ENCODE measurements around the gene HRH4.

The HRH4 gene

DNA sequence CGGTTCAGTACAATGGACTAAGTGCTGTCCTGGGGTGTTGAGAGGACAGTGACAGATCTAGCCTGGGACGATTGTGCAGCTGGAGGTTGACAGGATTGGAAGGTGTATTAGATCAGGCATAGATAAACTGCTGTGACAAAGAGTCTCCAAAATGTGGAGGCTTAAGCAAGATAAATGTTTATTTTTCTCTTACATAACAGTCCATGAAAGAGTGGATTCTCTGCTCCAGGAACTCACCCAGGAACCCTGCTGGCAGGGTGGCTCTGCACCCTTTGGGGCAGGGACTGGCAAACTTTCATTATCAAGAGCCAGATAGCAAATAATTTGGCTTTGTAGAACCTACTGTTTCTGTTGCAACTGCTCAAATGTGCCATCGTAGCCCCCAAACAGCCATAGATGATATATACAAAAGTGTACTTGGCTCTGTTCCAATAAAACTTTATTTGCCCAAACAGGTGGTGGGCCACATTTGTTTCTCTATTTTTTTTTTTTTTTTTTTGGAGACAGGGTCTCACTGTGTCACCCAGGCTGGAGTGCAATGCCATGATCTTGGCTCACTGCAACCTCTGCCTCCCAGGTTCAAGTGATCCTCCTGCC is 9.7 kb downstream of the HRH4 start:
- DNase-seq, result no peak

DNA sequence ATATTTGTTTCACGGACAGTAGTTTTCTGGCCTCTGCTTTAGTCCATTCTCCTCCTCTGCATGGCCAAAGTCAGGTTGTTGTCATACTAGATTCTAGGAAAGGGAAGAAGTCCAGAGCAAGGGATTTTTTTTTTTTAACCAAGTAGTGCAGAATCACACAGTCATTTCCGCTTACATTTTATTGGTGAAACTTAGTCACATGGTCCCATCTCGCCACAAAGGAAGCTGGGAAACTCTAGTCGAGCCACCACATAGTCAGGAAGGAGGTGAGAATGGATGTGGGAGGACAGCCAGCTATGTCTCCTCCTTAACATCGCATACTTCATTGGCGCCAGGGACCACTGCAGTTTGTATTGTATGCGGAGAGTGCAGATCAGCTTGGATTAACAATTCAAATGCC is 10.4 kb downstream of the HRH4 start:
- DNase-seq, result no peak

DNA sequence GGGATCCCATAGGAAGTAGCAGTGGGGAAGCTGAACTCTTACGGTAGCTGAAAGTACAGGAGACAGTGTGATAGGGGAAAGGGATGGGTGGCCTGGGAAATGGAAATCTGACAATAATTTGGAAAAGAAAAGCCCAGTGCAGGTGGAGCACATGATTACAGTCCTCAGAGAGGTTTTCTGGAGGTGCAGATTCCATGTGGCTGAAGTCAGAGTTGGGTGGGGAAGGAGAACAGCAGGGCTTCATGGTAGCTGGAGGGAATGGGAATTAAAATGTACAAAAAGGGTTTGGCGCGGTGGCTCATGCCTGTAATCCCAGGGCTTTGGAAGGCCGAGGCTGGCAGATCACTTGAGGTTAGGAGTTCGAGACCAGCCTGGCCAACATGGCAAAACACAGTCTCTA is 12.2 kb downstream of the HRH4 start:
- DNase-seq, result no peak

DNA sequence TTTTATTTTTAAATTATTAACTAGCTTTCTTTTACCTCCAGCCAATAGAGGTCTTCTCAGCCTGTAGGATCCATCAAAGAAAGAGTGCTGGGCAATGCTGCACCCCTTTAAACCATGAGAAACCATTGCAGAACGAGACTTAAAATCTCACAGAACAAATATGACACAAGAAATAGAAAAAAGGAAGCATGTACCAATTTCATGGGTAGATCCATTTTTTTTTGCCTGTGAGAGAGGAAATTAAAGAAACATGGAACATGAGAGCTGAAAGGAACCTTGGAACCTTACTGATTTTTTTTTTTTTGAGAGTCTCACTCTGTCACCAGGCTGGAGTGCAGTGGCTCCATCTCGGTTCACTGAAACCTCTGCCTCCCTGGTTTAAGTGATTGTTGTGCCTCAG is 14.0 kb downstream of the HRH4 start:
- DNase-seq, result no peak

DNA sequence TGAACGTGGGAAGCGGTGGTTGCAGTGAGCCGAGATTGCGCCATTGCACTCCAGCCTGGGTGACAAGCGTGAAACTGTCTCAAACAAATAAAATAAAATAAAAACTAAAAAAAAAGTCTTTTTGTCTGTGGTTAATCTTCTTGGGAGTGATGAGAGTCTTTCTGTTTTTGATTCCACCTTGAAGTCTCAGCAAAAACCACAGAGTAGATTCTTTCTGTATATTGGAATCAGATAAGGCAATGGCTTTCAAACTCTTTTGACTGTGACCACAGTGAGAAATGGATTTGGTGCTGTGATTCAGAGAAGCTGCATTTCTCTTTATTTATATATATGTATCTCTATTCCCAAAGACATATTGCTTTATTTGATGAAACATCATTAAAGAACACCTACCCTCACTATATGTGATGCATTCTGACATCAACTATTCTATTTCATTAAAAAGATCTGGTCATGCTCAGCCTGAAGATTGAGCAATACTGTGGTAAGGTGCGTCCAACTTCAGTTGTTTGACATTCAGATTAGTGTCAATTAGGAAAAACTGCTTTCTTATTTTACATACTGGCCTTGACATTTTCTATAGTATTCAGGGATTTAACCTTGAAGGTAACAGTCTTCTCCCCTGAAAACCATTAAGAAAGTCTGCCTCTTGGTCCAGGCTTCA is 15.6 kb downstream of the HRH4 start:
- DNase-seq, result no peak

DNA sequence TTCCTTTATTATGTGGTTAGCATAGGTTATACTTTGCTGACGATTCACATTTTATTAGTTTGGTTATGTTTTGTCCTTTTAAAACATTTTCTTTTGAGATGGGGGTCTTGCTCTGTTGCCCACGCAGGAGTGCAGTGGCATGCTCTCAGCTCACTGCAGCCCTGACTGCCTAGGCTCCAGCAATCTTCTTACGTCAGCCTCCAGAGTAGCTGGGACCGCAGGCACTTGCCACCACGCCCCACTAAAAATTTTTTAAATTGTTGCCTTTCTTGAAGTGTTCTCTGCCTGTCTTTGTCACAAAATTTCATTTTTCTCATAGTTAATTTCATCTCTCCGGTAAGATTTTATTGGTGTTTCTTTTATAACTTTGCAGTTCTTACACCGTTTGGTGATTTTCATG is 18.9 kb downstream of the HRH4 start:
- DNase-seq, result no peak

DNA sequence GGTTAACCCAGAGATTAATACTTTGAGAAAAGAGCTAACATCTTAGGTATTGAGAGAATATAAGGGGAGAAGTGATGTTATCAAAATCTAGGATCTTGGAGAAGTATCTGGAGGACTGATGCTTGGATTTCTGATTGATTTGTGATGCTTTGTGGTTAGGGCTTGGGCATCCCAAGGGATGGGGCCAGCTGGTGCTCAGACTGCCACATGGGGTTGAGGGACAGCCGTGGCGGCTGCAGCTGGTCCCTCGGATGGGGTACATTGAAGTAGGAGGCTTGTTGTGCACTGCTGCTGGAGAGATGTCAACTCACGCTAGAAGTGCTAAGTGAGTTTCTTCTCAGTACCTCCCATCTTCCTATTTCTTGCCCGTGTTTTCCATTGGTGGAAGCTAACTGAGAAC is 22.4 kb downstream of the HRH4 start:
- DNase-seq, result no peak

DNA sequence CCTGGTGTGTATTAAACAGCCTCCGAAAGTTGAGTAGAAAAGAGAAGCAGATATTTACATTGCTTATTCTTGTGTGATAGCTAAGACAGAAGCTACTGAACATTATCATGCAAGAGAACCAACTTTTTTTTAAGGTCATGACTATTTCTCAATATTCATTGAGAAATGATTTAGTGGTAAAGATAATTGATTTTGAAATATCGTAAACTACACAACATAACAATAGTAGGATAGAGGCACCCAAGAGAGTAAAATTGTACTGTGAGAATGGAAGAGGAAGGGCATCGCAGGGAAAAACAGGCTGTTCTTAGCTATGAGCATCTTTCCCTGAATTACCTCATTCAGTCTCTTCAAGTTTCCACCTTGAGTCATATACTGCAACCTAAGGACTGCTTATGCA is 25.2 kb downstream of the HRH4 start:
- DNase-seq, result no peak

DNA sequence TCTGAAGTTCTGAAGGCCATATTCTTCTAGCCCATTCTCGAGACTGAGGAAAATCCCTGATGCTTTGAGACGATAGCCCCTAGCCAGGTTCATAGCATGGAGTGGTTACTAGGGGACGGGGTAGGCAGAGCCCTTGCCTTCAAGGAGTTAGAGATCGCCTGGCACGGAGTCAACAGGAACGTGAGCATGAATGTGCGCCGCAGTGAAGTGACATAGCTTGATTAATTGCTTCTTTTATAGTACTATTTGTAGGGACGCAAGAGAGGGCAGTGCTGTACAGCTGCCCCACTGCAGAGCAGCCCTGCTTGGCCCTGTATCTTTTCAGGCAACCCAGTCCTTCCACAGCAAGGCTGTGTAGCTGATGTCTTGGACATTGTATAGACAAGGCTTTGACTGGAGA is 26.2 kb downstream of the HRH4 start:
- no peak for DNase-seq

DNA sequence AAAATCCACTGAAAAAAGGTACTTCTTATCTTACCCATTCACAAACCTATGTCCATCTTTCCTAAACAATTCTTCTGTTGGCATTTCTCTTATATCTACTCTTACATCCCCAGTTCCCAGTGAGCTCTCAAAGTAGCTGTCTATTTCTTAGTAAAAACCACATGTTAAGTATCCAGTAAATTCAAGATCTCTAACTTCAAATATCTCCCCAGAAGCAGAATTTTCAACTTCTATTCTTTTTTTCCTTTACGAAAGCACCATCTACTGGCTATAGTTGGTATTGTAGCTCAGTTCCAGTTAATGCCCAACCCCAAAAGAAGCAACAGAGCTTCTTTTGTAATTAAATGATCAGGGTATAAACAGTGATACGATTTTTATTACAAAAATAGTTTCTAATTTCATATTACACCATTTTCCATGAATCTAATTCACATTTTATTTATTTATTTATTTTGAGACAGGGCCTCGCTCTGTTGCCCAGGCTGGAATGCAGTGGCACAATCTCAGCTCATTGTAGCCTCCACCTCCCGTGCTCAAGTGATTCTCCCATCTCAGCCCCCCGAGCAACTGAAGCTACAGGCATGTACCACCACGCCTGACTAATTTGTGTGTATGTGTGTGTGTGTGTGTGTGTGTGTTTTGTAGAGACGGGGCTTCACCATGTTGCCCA is 28.5 kb downstream of the HRH4 start:
- no peak for DNase-seq

DNA sequence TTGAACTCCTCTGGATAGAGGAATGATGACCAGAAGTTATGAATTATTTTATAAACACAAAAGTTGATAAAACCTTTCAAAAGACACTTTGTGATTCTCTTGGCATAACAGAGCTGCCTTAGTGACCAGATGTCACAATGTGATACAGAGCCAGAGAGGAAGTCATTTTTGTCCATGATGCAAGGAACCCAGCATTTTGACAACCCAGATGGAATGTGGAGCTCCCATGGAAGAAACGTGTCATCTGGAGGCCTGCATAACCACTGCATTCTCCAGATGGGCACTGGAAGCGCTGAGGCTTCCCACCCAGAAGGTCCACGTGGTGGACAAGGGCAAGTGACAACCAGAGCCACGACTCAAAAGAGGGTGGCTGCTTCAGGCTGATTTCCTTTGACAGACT is 30.1 kb downstream of the HRH4 start:
- DNase-seq, result no peak

DNA sequence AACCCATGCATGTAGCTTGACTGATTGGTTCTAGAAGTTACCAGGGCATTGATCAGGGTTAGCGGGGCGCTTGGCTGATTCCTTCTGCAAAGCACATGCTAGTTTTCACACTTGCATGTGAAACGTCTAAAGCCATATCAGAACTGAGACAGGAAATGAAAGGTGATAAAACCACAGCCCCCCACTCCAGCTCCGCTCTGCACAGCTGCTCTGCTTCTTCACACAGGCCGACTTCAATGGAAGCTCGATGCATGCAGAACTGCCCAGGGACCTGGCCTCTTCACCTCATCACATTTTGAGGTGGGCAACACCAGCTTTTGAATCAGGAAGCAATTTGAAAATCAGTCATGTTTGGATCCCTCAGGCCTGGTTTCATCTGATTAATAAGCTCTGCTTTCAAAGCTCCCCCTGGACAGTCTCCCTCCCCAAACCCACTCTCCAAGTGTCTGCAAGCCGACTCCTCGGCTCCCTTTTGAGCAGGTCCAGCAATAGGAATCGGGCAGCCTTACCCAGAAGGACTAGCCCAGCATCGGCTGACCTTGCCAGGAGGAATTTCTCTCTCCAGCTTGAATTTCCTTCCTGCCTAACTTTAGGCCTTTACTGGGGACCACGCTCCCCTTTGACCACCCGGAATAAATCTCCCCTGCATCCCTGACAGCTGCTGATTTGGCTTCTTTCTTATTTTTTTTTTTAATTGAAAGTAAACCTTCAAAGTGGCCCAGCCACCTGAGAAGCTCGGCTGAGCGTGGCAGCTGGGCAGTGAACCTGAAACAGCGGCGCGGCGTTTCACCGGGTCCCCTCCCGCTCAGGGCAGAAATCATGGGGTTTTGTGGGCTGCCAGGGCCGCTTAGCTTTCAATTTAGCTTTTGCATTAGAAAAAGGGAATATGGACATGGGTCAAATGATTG is 31.7 kb downstream of the HRH4 start:
- DNase-seq, result no peak

DNA sequence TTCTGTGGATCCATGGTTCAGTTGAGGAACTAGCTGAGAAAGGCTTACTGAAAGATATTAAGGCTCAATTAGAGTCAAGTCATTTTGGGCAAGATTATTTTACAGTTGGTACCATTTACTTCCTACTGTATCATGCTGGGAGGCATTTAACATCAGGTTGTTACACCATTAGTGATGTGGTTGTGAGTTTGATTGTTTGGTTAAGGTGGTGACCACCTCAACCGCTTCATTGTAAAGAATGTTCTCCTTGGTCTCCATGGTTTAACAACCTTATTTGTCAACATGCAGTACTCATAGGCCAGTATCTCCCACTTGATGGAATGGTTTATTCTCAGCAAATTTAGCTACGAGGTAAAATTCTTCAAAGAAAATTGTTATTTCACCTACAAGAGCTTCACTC is 34.1 kb downstream of the HRH4 start:
- DNase-seq, result no peak

DNA sequence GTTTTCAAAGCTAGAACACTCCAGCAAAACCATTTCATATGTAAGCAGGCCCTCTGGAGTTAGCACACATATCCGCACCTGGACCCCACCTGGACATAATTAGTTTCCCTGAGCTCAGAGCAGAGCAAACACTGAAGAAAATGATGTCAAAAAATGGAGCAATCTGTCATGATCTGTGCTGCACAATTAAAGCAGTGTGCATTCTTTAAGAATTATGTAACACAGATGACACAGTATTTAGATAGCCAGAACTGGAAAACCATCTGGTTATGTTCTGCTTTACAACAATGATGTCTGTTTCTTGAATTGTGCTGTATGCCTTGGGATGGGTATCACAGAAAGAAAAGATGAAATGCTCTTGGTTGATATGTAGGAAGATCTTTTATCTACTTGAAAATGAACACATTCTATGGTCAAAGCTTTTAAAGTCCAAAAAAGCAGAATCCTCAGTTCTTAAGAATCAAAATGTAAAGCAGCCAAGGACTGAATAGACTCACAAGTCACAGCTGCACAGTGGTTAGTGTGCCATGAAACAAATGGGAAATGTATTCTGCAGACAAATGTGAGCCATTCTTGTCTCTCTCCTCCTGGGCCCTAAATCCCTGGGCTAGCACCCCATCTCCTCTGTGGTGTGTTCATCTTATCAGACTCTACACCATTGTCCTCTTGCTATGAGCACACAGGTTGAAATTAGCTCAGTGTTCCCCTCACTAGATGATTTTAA is 36.8 kb downstream of the HRH4 start:
- no peak for DNase-seq

DNA sequence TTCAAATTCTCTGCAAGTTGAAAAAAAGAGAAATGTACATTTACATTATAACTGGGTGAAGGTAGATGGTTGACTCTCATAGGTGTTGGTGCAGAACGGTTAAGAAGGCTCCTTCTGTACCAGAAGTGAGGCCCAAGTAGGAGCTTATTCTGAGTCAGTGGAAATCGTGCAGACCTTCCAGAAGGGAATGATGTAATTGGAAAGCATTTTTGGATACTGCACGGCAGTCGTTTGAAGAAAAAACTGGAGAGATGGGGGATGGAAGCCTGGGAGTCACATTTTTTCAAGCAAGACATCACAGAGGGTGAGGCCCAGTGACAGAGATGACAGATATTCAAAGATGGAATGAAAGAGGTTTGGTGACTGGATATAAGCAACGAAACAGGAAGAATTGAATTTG is 39.4 kb downstream of the HRH4 start:
- DNase-seq, result no peak

DNA sequence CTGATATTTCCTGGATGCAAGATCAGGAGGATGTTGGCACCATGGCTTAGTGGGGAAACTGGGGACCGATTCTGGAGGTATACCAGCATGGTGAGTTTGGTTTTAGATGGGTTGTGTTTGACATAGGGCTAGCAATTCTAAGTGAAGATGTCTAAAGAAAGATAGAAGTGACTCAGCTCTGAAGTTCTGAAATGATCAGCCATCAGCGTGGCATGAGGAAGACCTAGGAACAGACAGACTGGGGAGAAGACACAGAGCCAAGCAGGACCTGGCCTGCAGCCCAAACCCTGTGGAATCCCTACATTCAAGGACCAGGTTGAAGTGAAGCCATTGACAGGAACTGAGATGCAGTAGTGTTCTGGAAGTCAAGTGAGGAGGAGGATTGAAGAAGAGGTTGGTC is 39.8 kb downstream of the HRH4 start:
- DNase-seq, result no peak

DNA sequence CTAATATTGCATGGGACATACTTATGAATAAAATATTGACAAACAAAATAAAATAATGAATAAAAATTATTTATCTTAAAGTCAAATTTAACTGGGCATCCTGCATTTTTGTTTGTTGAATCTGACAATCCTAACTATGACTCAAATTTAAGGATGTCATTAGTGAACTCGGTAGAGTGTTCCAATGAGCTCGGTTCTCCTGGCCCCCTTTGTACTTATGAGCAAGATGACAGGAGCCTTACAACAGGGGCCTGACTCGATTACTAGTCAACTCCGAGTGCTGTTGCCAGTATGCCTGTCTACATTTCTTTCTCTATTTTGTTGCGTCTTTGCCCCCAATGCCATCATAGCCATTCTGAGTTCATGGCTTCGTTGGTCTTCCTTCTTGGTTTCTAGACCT is 40.3 kb downstream of the HRH4 start:
- no peak for DNase-seq

DNA sequence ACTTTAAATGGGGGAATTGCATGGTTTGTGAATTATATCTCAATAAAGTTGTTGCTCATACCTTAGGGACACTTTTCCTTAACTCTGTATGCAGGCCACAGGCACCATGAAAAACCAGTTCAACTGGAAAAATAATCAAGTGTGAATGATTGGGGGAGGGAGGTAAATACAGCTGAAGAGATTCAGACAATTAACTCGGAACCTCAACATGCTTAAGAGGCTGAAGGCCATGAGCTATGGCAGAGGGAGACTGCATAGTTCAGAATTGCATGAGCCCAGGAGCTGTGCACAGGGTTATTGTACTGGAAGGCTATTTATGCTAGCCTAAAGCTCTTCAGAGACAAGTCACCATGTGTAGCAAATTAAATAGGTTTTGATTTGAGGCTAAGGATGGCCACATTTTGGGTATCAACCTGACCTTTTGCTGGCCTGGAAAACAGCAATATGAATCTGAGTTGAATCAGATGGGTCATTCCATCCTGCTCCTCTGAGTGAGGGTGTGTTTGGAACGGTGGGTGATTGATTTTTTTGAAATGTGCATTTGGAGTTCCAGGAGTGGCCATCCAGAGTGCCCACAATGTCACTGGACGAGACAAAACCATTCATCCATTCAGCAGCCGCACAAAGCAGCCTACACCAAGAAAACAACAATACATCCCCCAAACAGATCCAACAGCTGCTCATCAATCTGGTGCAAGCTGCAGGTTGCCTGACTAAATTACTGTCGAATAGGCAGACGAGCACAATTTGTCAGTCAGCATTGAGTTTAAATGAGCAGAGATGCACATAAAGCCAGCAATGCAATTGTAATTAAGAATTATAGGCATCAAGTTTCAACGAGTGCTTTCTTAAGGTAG is 42.5 kb downstream of the HRH4 start:
- DNase-seq, result no peak

DNA sequence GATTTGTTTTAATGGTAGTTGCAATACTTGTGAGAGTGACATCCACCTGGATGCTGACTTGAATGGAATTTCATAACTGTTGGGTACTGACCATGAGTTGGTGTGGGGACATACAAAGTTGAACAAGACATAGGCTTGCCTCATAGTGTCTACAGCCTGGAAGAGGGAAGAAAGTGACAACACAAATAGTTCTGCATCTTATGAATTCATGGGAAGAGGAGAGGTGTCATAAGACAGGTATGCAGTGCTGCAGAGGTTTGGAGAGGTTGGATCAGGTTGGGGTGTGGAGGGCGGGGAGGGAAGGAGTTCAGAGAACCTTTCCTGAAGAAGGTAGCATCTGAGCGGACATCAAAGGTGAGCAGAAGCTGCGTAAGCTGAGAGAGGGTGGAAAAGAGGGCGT is 44.0 kb downstream of the HRH4 start:
- DNase-seq, result no peak

DNA sequence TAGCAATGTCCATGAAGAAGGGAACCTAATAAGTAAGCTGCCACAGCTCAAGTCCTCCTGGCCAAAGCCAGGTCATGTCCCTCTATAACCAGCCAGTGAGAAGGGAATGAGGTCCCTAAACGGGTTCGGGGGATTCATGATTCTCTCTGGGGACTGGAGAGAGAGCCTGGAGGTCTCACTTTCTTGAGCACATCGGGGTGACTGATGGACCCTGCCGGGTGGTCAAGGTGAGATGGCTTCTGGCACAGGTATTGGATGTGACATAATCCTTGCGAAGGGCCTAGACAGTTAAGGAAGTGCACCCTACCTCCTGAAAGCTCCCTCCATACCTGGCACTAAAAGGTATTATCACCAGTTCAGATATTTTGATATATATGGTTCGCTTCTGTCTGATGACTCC is 45.7 kb downstream of the HRH4 start:
- DNase-seq, result no peak

DNA sequence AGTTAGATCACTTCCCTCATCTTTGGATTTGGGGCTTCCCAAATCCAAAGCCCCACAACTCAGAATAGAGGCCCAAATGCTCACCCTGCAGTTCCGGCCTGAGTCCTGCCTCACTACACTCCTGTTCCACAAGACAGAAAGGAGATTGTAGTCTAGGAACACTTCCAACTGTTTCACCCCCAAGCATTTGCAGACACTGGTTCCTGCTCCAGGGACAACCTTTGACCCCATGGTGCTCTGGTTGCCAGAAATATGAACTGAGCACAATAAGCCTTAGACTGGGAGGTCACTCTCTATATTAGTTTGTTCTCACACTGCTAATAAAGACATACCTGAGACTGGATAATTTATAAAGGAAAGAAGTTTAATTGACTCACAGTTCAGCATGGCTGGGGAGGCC is 49.0 kb downstream of the HRH4 start:
- DNase-seq, result no peak

DNA sequence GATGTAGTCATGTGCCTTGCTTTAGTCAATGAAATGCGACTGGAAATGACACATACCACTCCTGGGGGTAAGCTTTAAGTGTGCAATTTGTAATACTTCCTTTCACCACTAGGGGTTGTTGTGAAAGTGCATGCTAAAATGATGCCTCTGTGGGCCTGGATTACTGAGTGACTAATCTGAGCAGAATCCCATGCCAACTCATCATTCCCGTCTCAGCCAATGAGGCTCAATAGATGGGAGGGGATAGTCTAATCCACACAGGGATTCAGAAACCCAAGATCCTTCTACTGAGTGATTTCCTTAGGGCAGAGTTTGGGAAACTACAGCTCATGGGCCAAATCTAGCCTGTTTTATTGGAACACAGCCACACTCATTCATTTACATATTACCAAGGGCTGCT is 54.0 kb downstream of the HRH4 start:
- no peak for DNase-seq
